IMR-90 (cell line): Measurements from ENCODE around the gene CHRDL1. TPM values are rescaled to one million over a fixed set of nuclear protein-coding genes. Genes with fewer than 3 reads are reported as not detected.

Experiments used
- ATAC-seq: fragments of 200-7000 bp; cut with Tn5 transposase; 2 replicates; pipeline ENCODE4 v1.9.1; 2020; ENCODE audit warnings: low read depth, mild to moderate bottlenecking, moderate library complexity
- BruUV-seq: library from RNA; stranded (reverse); fragments of 400-500 nt; replicated peaks from 2 replicates; lab custom pipeline; 2021; lab: Mats Ljungman, UMichigan
- CTCF ChIA-PET: fragments of 300-600 bp; formaldehyde crosslinking; extraction: SDS; loops from one replicate; lab custom pipeline; 2021; ENCODE audit warnings: antibody characterized with exemption; lab: Yijun Ruan, JAX
- POLR2A ChIA-PET: fragments of 300-600 bp; sonication (Branson Sonifier 250); formaldehyde crosslinking; loops from one replicate; lab custom pipeline; 2022; ENCODE audit warnings: antibody characterized with exemption; ENCODE audit not compliant: unreplicated experiment; lab: Charles Lee
- DNase-seq: peaks from one replicate; pipeline ENCODE4 v3.0.0; 2013
- H2AFZ ChIP-seq: replicated peaks from 2 replicates; pipeline ENCODE3; 2013; ENCODE audit warnings: low read length, mild to moderate bottlenecking; ENCODE audit not compliant: poor library complexity
- H2AK5ac ChIP-seq: 2 replicates; pipeline ENCODE4 v1.6.1; 2013; ENCODE audit warnings: low read depth, low read length, inconsistent platforms
- H2AK9ac ChIP-seq: replicated peaks from 2 replicates; pipeline ENCODE3; 2013; ENCODE audit warnings: mild to moderate bottlenecking, low read depth, low read length, moderate library complexity; ENCODE audit not compliant: poor library complexity
- H2BK120ac ChIP-seq: 2 replicates; pipeline ENCODE4 v1.6.1; 2013; ENCODE audit warnings: low read depth, low read length, inconsistent platforms
- H2BK15ac ChIP-seq: 3 replicates; pipeline ENCODE4 v1.6.1; 2013; ENCODE audit warnings: low read depth, low read length, inconsistent platforms
- H2BK20ac ChIP-seq: 2 replicates; pipeline ENCODE4 v1.6.1; 2013; ENCODE audit warnings: low read depth, mild to moderate bottlenecking, inconsistent platforms, low read length, moderate library complexity
- H2BK5ac ChIP-seq: 2 replicates; pipeline ENCODE4 v1.6.1; 2013; ENCODE audit warnings: mild to moderate bottlenecking, low read depth, low read length, inconsistent platforms; ENCODE audit not compliant: poor library complexity, severe bottlenecking
- H3K14ac ChIP-seq: replicated peaks from 2 replicates; pipeline ENCODE4 v1.6.1; 2013; ENCODE audit warnings: low read depth, low read length, inconsistent platforms
- H3K18ac ChIP-seq: 2 replicates; pipeline ENCODE4 v1.6.1; 2013; ENCODE audit warnings: low read depth, low read length, control low read depth
- H3K23ac ChIP-seq: 2 replicates; pipeline ENCODE4 v1.6.1; 2013; ENCODE audit warnings: low read depth, low read length, inconsistent platforms
- H3K27ac ChIP-seq: 2 replicates; pipeline ENCODE4 v1.5.1; 2013; ENCODE audit warnings: mild to moderate bottlenecking, control low read depth, low read length; ENCODE audit not compliant: insufficient read depth
- H3K27me3 ChIP-seq: 2 replicates; pipeline ENCODE4 v1.6.1; 2013; ENCODE audit warnings: low read length; ENCODE audit not compliant: control insufficient read depth, insufficient read depth
- H3K36me3 ChIP-seq: 2 replicates; pipeline ENCODE4 v1.6.1; 2013; ENCODE audit warnings: low read length, mixed read lengths; ENCODE audit not compliant: control insufficient read depth, insufficient read depth
- H3K4ac ChIP-seq: 2 replicates; pipeline ENCODE4 v1.6.1; 2013; ENCODE audit warnings: low read depth, low read length, inconsistent platforms
- H3K4me1 ChIP-seq: 2 replicates; pipeline ENCODE4 v1.6.1; 2013; ENCODE audit warnings: low read length, mixed read lengths; ENCODE audit not compliant: control insufficient read depth, insufficient read depth
- H3K4me2 ChIP-seq: 2 replicates; pipeline ENCODE4 v1.6.1; 2013; ENCODE audit warnings: low read depth, mild to moderate bottlenecking, control low read depth, low read length, moderate library complexity
- H3K4me3 ChIP-seq: 2 replicates; pipeline ENCODE4 v1.5.1; 2013; ENCODE audit warnings: low read depth, mild to moderate bottlenecking, control low read depth, low read length, moderate library complexity; ENCODE audit not compliant: insufficient read depth
- H3K56ac ChIP-seq: 2 replicates; pipeline ENCODE4 v1.6.1; 2013; ENCODE audit warnings: low read length, inconsistent platforms; ENCODE audit not compliant: insufficient read depth; ENCODE audit errors: extremely low read depth
- H3K79me1 ChIP-seq, 2 experiments: 2 replicates each; pipeline ENCODE4 v1.6.1; 2013; ENCODE audit warnings: low read length in 2 of 2, inconsistent platforms in 1 of 2, low read depth in 1 of 2
- H3K9ac ChIP-seq: 2 replicates; pipeline ENCODE4 v1.6.1; 2013; ENCODE audit warnings: low read depth, low read length, control low read depth
- H3K9me1 ChIP-seq: 2 replicates; pipeline ENCODE4 v1.6.1; 2013; ENCODE audit warnings: low read length, inconsistent platforms; ENCODE audit not compliant: insufficient read depth
- H3K9me3 ChIP-seq: 2 replicates; pipeline ENCODE4 v1.6.1; 2013; ENCODE audit warnings: low read length; ENCODE audit not compliant: control insufficient read depth, insufficient read depth
- H4K20me1 ChIP-seq: 2 replicates; pipeline ENCODE4 v1.6.1; 2013; ENCODE audit warnings: low read length, inconsistent platforms; ENCODE audit not compliant: insufficient read depth
- H4K5ac ChIP-seq: 2 replicates; pipeline ENCODE4 v1.6.1; 2013; ENCODE audit warnings: mild to moderate bottlenecking, low read depth, low read length, control low read depth
- H4K8ac ChIP-seq, 2 experiments: 2 replicates each; pipeline ENCODE4 v1.6.1; 2013; ENCODE audit warnings: low read depth in 2 of 2, low read length in 2 of 2, control low read depth in 1 of 2, inconsistent platforms in 1 of 2
- H4K91ac ChIP-seq: 2 replicates; pipeline ENCODE4 v1.6.1; 2013; ENCODE audit warnings: low read depth, low read length, inconsistent platforms; ENCODE audit not compliant: insufficient read depth
- CHD1 ChIP-seq: IDR thresholded peaks from 2 replicates; pipeline ENCODE4 v1.6.1; 2012; ENCODE audit warnings: low read depth, low read length, improper control_type of control experiment
- FOS ChIP-seq: fragments of 150-350 bp; IDR thresholded peaks from 2 replicates; pipeline ENCODE4 v1.6.1; 2016; ENCODE audit warnings: low read depth, low read length
- MAFK ChIP-seq: IDR thresholded peaks from 2 replicates; pipeline ENCODE4 v1.6.1; 2012; ENCODE audit warnings: low read depth, low read length, improper control_type of control experiment
- MAZ ChIP-seq: IDR thresholded peaks from 2 replicates; pipeline ENCODE4 v1.6.1; 2012; ENCODE audit warnings: low read depth, mild to moderate bottlenecking, low read length, improper control_type of control experiment, moderate library complexity, borderline replicate concordance
- MXI1 ChIP-seq: IDR thresholded peaks from 2 replicates; pipeline ENCODE4 v1.6.1; 2012; ENCODE audit warnings: low read depth, mild to moderate bottlenecking, low read length, moderate library complexity, borderline replicate concordance
- NFE2L2 ChIP-seq: fragments of 150-350 bp; IDR thresholded peaks from 2 replicates; pipeline ENCODE4 v1.6.1; 2016; ENCODE audit warnings: low read depth, mild to moderate bottlenecking, low read length
- RFX5 ChIP-seq: IDR thresholded peaks from 2 replicates; pipeline ENCODE4 v1.8.0; 2012; ENCODE audit warnings: low read depth, mild to moderate bottlenecking, low read length, moderate library complexity
- SMC3 ChIP-seq: fragments of 150-350 bp; IDR thresholded peaks from 2 replicates; pipeline ENCODE4 v1.6.1; 2016; ENCODE audit warnings: low read depth, mild to moderate bottlenecking, antibody characterized with exemption, low read length, moderate library complexity
- USF2 ChIP-seq: fragments of 150-350 bp; IDR thresholded peaks from 2 replicates; pipeline ENCODE4 v1.6.1; 2017; ENCODE audit warnings: mild to moderate bottlenecking, antibody characterized with exemption, low read length, low read depth
- WGBS, 2 experiments: methylation state at CpG; one replicate each; pipeline versions ENCODE4 v1.1.5 to v1.1.7; 2013; ENCODE audit warnings: missing lambda C conversion rate in 2 of 2; ENCODE audit not compliant: insufficient read length in 1 of 2; ENCODE audit errors: extremely low coverage in 2 of 2; 5-methylcytosine and 5-hydroxymethylcytosine counted together
- dilution Hi-C: fragments of 300-500 bp; cut with HindIII; formaldehyde crosslinking; loops from one replicate; pipeline ENCODE4 v1.14.3; 2018; ENCODE audit warnings: low sequenced_read_pairs; ENCODE audit not compliant: unreplicated experiment
- in situ Hi-C: fragments of 300-500 bp; cut with MboI; formaldehyde crosslinking; loops from 3 replicates; pipeline ENCODE4 v1.14.3; 2019; ENCODE audit warnings: low sequenced_read_pairs, inconsistent platforms, mixed read lengths
- intact Hi-C: fragments of 100-400 bp; cut with micrococcal nuclease; formaldehyde crosslinking; loops from 2 replicates; pipeline ENCODE4 v1.10.0; 2022
- polyA plus RNA-seq, 3 experiments: library from polyadenylated mRNA; depleted of rRNA; stranded (reverse); fragments of >200 nt; gene quantifications; 2 replicates each; pipeline ENCODE4 v1.2.3, GENCODE V29; 2012; ENCODE audit warnings: low replicate concordance in 1 of 3
- total RNA-seq: library from RNA; depleted of rRNA; stranded (reverse); fragments of >200 nt; gene quantifications from 2 replicates; pipeline ENCODE4 v1.2.3, GENCODE V29; 2012

CHRDL1 gene
- total and polyA plus RNA-seq, 2 of the 4 experiments (the other 2 are of a cell fraction), result 0.36 to 0.58 TPM

- POLR2A ChIA-PET, result no interaction called here
These were observed 73.5 kb downstream of the CHRDL1 start for GRCh38 chrX:110722135-110722534.

More at GRCh38 chrX:110722135-110722534, 73.5 kb downstream of the CHRDL1 start:
- no peak overlapping the region for H2BK120ac ChIP-seq
- no peak overlapping the region for H2AK5ac ChIP-seq
- no peak overlapping the region for H2AFZ ChIP-seq
- no peaks in the 10 kb centered on the region for H3K4me1 ChIP-seq
- no peak overlapping the region for H2BK20ac ChIP-seq
- H4K20me1 ChIP-seq, result no peaks in the 10 kb centered on the region
- H3K27me3 ChIP-seq, result peaks cover 8% of the 10 kb centered on the region
- no peak overlapping the region for H2BK5ac ChIP-seq
- no peak overlapping the region for H3K4ac ChIP-seq
- TF ChIP-seq NFE2L2 (no peak), USF2 (no peak), RFX5 (no peak), MXI1 (no peak), SMC3 (no peak), CHD1 (no peak), MAZ (no peak), MAFK (no peak), FOS (no peak)
- no peaks in the 10 kb centered on the region for H3K79me1 ChIP-seq
- H3K9ac ChIP-seq, result no peak overlapping the region
- no peak overlapping the region for H2AK9ac ChIP-seq
- no peak overlapping the region for H3K27ac ChIP-seq
- no peak overlapping the region for H3K18ac ChIP-seq
- no peaks in the 10 kb centered on the region for H3K9me1 ChIP-seq
- H4K5ac ChIP-seq, result no peak overlapping the region
- no peak overlapping the region for H3K56ac ChIP-seq
- BruUV-seq, result no TSS peak
- H4K8ac ChIP-seq, result no peak overlapping the region
- intact Hi-C loops (no loop called here), dilution Hi-C loops (no loop called here), in situ Hi-C loops (no loop called here)
- no peak overlapping the region for H3K4me3 ChIP-seq
- H3K23ac ChIP-seq, result no peak overlapping the region
- 87% methylated on average over 5 of the region's 10 CpGs; no CpG with 5 or more reads in 1 of the 2 experiments for WGBS, 2 experiments
- H3K36me3 ChIP-seq, result no peaks in the 10 kb centered on the region
- no peak overlapping the region for H3K14ac ChIP-seq
- DNase-seq, result no peak
- no peak overlapping the region for H4K91ac ChIP-seq
- no peaks in the 10 kb centered on the region for H3K9me3 ChIP-seq
- no peak overlapping the region for H3K4me2 ChIP-seq
- H2BK15ac ChIP-seq, result no peak overlapping the region
- CTCF ChIA-PET, result no interaction called here
- ATAC-seq, result no peak
